HG03159 (cell line): Measurements from ENCODE around the gene MAPKBP1.
"Not testable (repeated sequence)": the region's sequence is repeated elsewhere in the genome, so short reads cannot be mapped to it uniquely, and the experiment has no call there.

Source experiments
- ATAC-seq: cut with Tn5 transposase; IDR thresholded peaks from one replicate; pipeline ENCODE4 v1.9.1; 2021; ENCODE audit warnings: mild to moderate bottlenecking, moderate library complexity; ENCODE audit not compliant: unreplicated experiment

MAPKBP1 gene, protein sequence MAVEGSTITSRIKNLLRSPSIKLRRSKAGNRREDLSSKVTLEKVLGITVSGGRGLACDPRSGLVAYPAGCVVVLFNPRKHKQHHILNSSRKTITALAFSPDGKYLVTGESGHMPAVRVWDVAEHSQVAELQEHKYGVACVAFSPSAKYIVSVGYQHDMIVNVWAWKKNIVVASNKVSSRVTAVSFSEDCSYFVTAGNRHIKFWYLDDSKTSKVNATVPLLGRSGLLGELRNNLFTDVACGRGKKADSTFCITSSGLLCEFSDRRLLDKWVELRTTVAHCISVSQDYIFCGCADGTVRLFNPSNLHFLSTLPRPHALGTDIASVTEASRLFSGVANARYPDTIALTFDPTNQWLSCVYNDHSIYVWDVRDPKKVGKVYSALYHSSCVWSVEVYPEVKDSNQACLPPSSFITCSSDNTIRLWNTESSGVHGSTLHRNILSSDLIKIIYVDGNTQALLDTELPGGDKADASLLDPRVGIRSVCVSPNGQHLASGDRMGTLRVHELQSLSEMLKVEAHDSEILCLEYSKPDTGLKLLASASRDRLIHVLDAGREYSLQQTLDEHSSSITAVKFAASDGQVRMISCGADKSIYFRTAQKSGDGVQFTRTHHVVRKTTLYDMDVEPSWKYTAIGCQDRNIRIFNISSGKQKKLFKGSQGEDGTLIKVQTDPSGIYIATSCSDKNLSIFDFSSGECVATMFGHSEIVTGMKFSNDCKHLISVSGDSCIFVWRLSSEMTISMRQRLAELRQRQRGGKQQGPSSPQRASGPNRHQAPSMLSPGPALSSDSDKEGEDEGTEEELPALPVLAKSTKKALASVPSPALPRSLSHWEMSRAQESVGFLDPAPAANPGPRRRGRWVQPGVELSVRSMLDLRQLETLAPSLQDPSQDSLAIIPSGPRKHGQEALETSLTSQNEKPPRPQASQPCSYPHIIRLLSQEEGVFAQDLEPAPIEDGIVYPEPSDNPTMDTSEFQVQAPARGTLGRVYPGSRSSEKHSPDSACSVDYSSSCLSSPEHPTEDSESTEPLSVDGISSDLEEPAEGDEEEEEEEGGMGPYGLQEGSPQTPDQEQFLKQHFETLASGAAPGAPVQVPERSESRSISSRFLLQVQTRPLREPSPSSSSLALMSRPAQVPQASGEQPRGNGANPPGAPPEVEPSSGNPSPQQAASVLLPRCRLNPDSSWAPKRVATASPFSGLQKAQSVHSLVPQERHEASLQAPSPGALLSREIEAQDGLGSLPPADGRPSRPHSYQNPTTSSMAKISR (N-terminal part only)

DNA sequence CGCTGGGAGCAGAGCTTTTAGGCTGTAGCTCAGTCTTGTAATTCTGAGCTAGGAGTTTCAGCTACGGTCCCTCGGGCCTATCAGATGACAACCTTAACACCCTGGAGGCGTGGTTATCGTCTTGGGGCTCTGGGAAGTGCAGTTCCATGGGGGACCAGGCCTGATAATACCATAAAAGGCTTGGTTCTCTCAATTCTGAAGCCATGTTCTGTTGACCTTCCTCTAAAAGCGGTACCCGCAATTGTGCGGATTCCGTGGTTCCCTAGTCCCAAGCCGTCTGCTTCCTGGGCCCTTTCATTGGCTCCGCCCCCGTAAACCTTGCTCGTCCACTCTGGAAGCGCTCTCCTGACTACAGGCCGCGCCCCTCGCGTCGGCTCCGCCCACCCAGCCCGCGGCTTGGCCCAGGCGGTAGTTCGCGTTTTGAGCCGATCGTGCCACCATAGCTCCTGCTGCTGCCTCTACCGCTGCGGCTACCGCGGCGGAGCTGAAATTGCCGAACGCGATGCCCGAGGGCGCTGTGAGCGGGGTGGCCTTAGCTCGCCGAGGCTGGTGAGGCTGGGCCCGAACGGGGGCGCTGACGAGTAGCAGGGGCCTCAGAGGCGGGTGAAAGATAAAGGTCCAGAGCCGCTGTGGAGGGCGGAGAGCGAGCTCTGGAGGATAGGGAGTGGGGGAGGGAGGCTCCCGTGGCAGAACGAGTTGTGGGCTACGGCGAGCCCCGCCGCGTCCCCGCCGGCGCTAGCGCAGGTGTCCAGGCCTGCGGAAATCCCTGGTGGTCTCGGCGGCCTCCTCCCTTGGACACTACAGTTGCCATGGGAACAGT is at the start of gene MAPKBP1:
Gene MAPKBP1, plus strand, starts transcription at position 423 of the 820 bp plus-strand sequence. CDS start 792 bp downstream, outside the sequence.
- peak; percentile 75 for ATAC-seq

DNA sequence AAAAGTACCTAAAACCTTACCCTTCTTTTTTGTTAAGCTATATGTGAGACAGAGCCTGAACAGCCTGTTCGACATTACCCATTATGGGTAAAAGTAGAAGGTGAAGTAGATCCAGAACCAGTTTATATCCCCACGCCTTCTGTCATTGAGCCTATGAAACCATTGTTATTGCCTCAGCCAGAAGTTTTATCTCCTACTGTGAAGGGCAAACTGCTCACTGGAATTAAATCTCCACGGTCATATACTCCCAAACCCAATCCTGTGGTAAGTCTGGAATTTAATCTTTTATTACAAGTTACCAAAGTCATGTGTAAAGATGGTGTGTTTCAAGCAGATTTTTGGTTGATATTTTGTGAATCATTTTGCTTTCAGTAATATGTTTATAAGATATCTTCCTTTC is 47.1 kb upstream of the MAPKBP1 start:
- no peak for ATAC-seq

DNA sequence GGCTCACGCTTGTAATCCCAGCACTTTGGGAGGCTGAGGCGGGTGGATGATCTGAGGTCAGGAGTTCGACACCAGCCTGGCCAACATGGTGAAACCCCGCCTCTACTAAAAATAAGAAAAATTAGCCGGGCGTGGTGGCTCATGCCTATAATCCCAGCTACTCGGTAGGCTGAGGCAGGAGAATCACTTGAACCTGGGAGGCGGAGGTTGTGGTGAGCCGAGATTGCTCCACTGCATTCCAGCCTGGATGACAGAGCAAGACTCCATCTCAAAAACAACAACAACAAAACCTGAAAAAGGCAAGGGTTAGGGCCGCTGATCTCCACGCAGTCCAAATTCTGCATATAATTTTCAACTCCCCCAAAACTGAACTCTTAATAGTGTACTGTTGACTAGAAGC is 46.2 kb upstream of the MAPKBP1 start:
- ATAC-seq, result not testable (repeated sequence)

DNA sequence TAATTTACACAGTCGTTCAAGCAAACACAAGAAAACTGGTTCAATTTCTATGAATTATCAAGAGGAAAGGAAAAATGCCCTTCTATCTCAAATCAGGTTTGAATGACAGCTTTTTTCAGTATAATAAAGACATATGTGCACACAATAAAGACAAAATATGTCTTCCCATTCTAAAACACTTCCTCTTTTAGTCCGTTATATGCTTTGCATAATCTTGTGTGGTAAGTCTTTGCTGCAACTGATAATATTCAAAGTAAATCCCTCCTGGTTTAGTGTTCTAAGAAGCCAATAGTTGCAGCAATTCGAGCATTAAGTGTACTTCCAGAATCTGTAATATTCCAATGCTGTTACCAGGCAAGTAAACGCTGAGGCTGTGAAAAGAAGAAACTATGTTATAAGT is 43.7 kb upstream of the MAPKBP1 start:
- no peak for ATAC-seq

DNA sequence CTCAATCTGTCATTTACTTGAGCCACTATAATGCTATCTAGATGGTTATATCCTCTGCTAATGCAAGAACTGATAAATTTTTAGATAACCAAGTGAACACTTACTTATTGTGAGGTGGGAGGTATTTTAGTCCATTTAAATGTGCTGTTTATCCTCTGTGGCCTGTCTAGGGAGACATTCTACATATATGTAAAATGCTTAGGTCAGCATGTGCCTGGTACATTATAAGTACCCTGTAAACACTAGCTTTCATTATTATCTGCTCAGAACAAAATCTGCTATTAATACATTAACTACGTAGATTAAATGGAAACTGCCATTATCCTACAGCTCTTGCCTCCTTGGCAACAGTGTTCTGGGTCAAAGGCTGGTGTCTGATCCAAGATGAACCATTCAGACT is 41.8 kb upstream of the MAPKBP1 start:
- no peak for ATAC-seq

DNA sequence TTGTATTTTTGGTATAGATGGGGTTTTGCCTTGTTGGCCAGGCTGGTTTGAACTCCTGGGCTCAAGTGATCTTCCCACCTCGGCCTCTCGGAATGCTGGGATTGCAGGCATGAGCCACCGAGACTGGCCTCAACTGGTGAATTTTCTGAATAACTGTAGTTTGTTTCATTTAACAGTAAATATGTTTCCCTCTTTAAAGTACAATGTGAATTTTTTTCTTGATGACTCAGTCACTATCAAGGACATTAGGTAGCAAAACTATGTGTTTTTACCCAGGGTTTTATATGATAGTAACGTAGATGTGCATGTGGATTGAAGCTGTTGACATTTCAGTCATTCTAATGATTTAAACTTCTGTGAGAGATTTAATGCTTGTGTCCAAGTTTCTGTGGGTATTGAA is 40.2 kb upstream of the MAPKBP1 start:
- ATAC-seq, result no peak

DNA sequence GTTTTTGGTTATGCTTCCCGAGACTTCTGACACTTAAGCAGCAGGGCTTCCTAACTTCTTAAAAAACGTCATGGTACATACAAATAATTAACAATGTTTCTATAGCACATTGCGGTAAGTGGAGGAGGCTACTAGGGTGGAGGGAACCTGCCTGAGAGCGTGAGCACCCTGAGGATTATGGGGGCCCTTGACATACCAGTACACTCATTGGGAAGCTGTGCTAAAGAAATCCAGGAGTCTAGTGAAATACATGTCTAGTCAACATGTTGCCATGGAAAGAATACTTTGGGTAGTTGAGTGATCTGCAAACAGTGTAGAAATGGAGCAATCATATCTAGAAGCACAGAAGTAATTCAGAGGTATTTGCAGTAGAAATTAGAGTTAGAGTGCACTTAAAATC is 39.2 kb upstream of the MAPKBP1 start:
- ATAC-seq, result no peak

DNA sequence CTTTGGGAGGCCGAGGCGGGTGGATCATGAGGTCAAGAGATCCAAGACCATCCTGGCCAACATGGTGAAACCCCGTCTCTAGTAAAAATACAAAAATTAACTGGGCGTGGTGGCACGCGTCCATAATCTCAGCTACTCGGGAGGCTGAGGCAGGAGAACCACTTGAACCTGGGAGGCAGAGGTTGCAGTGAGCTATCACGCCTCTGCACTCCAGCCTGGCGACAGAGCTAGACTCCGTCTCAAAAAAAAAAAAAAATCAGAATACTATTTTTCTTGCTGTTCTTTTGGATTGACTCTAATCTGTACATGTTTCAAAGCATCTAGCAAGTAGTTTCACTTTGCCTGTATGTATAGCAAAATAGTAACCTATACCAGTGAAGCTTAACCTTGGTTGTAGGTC is 38.8 kb upstream of the MAPKBP1 start:
- ATAC-seq, result not testable (repeated sequence)

DNA sequence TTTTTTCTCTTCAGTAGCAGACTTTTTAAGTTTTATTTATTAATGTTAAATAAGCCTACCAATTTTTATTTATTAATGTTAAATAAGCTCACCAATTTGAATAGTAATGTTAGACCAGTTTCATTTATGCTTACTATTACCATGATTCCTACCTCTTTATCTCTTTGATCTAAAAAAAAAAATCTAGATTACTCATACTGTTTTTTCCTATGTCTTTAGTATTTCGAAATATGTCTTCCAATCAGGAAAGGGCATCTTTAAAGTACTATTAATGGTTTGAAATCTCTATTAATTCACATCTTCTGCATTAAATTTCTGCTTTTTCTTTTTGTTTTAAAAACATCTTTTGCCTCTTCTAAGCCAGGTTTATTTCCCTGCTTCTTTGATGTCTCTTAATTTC is 27.5 kb upstream of the MAPKBP1 start:
- ATAC-seq, result no peak

DNA sequence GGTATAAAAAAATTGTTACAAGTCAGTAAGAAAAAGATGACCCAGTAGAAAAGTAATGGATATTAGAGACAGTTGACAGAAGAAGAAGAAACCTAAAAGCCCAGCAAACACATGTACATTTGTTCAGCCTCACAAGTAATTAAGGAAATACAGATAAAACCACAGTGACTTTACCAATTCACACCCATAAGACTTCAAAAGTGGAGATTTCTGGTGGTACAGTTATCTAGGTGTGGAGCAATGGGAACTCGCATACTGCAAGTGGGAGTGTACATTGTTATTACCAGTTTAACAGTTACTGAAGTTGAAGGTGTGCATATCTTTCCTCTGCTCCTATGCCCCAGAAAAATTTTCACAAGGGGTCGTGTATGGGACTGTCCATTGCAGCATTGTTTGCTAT is 18.1 kb upstream of the MAPKBP1 start:
- ATAC-seq, result no peak

DNA sequence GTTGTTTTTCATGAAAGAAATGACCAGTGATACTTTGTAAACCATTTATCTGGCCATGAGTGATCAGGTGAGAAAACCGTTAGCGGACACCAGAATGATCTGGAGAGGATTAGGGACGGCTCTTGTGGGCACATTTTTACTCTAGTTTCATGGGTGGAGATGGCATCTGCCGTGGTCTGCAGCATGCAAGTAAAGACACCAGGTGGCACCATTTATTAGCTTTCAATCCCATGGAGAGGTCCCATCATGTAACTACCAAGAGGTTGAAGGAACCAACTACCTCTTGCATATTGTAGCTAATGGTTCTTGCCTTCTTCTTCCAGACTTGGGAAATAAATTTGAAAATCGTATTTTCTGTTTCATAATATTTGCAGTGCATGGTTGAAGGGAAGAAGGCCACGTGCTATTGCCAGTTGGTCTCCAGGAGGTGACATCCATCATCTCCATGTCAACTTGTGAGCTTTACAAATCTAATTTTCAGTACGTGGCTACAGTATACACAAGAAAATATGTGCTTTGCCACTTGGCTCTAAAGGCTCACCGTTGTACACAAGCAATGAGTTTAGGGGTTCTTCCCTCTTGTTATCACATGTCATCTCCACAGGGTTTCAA is 1.5 kb upstream of the MAPKBP1 start:
- no peak for ATAC-seq

DNA sequence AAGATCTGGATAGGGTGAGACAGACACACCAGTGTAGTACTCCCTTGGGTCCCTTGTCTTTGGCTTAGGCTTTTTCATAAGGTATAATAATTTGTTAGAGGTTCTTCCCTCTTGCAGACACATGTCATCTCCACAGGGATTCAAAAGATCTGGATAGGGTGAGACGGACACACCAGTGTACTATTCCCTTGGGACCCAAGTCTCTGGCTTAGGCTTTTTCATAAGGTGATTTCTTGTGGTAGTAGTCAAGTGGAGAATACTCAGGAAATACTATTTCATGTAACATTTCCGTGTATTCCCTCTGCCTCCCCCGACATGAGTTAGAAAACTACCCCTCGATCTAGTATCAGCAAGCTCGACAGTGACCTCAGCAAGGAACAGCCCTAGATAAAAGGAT is 954 bp upstream of the MAPKBP1 start:
- no peak for ATAC-seq

DNA sequence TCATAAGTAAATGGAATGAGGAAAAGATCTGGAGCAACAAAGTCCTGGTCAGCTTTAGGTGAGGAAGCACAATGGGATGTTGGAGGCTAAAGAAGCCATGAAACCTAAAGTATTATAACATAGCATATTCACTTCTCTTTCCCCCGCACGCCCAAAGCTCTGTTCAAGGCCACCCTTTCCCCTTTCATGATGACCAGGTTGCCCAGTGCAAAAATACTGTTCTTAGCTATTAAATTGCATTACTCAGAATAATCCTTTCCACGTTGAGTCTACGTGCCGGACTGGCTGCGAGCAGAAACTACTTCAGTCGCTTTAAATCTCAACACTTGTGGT is 589 bp upstream of the MAPKBP1 start:
- no peak for ATAC-seq

DNA sequence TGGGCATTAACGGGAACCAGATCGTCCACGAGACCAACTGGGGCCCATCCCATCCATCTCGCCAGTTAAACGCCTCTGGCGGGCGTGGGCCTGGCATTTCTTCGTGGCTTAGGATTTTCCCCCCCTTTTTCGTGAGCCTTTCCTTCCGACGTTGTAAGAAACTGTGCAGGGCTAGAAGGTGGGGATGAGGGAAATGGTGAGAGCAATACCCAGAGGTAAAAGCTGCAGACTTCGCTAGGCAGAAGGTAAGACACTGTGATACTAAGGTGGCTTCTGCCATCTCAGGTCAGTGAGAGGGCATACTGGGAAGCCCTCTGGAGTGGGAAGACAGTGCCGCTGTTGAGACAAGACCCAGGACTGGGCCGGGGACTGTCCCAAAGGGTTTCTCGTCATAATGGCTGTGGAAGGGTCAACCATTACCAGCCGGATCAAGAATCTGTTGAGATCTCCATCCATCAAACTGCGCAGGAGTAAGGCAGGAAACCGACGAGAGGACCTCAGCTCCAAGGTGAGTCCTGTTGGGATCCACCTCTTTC is 666 bp downstream of the MAPKBP1 start:
- ATAC-seq, result no peak

DNA sequence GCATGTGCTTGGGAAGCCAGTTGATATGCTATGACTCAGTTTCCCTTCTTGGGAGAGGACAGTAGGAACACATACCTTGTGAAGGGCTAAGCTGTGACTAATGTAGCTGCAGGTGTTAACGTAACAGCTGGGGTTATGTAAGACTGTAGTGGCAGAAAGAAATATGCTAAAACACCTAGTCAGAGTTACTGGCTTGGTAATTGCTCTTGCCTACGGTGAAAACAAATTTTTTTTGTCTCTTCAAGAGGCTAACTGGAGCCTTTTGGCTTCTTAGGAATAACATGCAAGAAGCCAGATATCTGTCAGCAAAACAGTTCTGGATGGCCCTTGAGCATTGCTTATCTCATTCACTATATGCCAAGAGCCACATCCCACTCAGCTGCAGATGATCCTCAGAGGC is 1.4 kb downstream of the MAPKBP1 start:
- ATAC-seq, result no peak

DNA sequence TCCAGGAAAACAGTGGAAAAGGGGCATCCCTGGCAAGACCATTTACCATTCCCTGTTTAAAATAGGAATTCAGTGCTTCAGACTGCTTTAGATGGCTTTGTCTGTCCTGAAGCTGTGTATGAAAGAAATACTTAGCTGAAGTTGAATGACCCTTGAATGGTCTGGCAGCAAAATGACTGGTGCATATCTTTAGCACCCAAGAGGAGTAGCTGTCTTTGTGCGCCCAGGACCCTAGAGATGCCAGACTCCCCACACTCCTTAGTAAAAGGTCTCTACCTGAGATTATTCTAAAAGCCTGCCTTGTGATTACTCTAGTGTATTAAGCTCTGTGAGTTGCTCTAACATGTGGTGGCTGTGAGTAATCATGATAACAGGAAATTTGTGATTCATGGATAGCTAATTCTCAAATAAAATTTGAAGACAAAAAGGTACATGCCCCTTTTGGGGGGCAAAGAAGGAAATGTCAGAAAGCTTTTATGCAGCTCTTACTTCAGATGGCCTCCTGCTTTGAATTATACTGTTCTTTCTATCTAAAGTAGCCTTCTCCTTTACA is 3.2 kb downstream of the MAPKBP1 start:
- no peak for ATAC-seq

DNA sequence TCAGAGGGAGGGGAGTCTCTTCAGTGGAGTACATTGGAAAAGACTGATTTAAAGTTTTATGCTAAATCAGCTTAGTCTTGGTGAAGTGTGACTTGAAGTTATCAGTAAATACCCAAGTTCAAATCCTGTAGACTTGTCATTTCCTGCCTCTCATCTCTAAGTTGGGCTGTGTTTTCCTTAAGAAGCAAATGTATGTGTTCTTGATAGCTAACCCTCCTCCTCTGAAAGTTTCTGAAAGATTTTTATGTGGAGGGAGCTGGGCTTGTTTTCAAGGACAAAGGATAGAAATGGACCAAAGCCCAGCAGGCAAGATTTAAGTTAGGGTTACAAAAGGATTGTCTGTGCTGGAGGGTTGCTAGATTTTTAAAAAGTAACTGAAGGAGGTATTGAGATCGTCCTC is 4.2 kb downstream of the MAPKBP1 start:
- no peak for ATAC-seq

DNA sequence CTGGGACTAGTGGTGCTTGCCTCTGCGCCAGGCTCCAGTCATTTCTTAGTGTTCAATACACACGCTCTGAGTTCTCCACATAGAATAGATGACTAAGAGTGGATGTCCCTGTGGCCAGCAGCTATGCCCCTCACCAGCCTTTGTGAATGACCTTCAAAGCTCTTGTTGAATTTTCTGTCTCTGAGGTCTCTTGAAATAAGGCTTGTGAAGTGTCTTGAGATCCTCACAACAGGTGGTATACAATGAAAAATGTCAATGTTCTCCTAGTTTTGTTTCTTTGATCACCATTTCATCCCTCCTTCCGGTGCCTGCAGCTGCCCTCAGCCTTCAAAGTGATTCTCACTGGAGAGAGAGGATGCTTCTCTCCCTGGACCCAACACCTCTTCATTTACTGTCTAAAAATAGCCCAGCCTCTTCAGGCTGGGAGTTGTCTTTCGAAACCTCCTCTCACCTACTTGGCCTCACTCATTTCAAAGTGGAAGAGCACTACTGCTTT is 5.4 kb downstream of the MAPKBP1 start:
- ATAC-seq, result no peak

DNA sequence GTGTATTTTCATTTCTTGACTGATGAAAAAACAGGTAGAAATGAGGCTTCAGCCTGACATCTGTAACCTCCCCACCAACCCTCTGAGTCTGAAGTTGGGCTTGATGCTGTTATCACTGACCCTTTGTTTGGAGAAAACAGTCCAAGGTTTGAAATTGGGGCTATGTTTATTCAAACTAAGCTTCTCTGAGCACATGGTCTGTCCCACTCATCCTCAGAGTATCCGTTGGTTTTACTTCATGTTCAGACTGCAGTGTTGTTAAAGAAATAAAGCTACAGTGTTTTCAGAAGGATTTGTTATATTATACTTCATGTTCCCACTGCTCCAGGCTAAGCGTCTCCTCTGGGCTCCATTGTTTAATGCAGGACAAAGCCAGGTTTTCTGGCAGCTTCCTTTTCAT is 6.0 kb downstream of the MAPKBP1 start:
- no peak for ATAC-seq
